Effector memory CD8-positive, alpha-beta T cell (primary cell): Measurements from ENCODE around the gene LRRC72.
"Not testable (repeated sequence)": the region's sequence is repeated elsewhere in the genome, so short reads cannot be mapped to it uniquely, and the experiment has no call there.

Experiments used
- ATAC-seq: fragments of 150-1000 bp; cut with Tn5 transposase; replicated peaks from 2 replicates; pipeline ENCODE4 v1.10.0; 2021; ENCODE audit warnings: mild to moderate bottlenecking, moderate library complexity
- DNase-seq, 3 experiments: peaks; one replicate each; pipeline ENCODE4 v3.0.0; 2021
- H3K27ac Mint-ChIP-seq, 2 donors: one replicate each; pipeline ENCODE4 v1.8.0; 2022; ENCODE audit warnings: mild to moderate bottlenecking in 2 of 2, mixed read lengths in 2 of 2, moderate library complexity in 2 of 2
- H3K27me3 Mint-ChIP-seq, 2 donors: one replicate each; pipeline ENCODE4 v1.8.0; 2022; ENCODE audit warnings: mixed read lengths in 2 of 2
- H3K36me3 Mint-ChIP-seq: one replicate; pipeline ENCODE4 v1.8.0; 2022; ENCODE audit warnings: mild to moderate bottlenecking, moderate library complexity, mixed read lengths; ENCODE audit not compliant: insufficient read depth
- H3K4me1 Mint-ChIP-seq, 2 donors: one replicate each; pipeline ENCODE4 v1.8.0; 2022; ENCODE audit warnings: low read depth in 2 of 2, mixed read lengths in 2 of 2
- H3K4me3 Mint-ChIP-seq, 2 donors: one replicate each; pipeline ENCODE4 v1.8.0; 2022; ENCODE audit warnings: mild to moderate bottlenecking in 2 of 2, mixed read lengths in 2 of 2, moderate library complexity in 2 of 2
- H3K9me3 Mint-ChIP-seq, 2 donors: one replicate each; pipeline ENCODE4 v1.8.0; 2022; ENCODE audit warnings: mixed read lengths in 2 of 2

The LRRC72 gene

DNA sequence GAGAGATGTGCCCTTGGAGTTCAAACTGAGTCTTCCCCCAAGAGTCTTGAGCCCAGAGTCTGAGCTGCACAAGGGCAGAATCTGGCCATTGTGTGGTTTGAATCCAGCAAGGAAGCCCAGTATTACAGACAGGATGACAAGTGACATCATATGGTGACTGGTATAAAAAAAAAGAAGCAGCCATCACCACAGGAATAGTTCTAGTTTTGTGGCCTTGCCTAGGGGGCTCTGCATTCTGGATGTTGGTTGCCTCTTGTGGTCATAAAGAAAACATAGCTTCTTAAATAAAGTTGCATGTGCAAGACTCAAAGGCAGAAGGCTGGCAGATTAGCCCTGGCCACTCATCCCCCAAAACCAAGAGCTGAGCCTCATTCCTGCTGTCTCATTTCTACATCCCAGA, 16.8 kb upstream of the LRRC72 start:
- no peak for DNase-seq
- no peaks in the 10 kb centered on the region for H3K9me3 Mint-ChIP-seq
- H3K4me3 Mint-ChIP-seq, result no peak overlapping the region
- no peak overlapping the region for H3K27ac Mint-ChIP-seq
- no peaks in the 10 kb centered on the region for H3K4me1 Mint-ChIP-seq
- H3K36me3 Mint-ChIP-seq, result no peaks in the 10 kb centered on the region
- H3K27me3 Mint-ChIP-seq, result peaks cover 4 to 9% of the 10 kb centered on the region in 2 donors
- ATAC-seq, result no peak

DNA sequence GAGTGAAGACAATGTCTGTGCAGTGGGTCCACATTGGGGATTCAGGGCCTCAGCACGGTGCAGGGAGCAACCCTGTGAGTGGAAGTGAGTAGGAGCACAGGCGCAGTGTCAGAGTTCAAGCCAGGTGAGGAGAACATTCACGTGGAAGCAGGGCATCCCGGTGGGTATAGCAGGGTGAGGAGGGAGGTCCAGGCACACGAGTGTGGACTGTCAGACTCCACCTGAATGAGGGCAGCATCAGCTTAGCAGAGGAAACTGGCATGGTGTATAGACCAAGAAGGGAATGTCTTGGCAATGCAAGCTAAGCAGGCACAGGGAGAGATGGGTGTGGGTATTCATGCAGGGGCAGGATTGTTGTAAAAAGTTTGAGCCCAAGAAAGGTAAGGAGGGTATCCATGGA, 15.3 kb upstream of the LRRC72 start:
- no peak overlapping the region for H3K27ac Mint-ChIP-seq
- H3K36me3 Mint-ChIP-seq, result no peaks in the 10 kb centered on the region
- DNase-seq (no peak), ATAC-seq (no peak)
- no peaks in the 10 kb centered on the region for H3K9me3 Mint-ChIP-seq
- H3K4me1 Mint-ChIP-seq, result no peaks in the 10 kb centered on the region
- H3K4me3 Mint-ChIP-seq, result no peak overlapping the region
- peaks cover 4 to 9% of the 10 kb centered on the region in 2 donors for H3K27me3 Mint-ChIP-seq

DNA sequence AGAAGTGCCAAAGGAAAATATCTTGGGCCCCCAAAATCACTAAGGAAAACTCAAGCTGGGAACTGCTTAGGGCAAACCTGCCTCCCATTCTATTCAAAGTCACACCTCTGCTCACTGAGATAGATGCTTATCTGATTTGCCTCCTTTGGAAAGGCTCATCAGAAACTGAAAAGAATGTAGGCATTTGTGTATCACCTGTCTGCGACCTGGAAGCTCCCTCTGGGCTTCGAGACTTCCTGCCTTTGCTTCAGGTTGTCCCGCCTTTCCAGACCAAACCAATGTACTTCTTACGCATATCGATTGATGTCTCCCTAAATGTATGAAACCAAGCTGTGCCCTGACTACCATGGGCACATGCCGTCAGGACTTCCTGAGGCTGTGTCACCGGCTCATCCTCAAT, 14.5 kb upstream of the LRRC72 start:
- Mint-ChIP-seq H3K27ac (no peak overlapping the region), H3K27me3 (peaks cover 4 to 9% of the 10 kb centered on the region in 2 donors), H3K4me1 (no peaks in the 10 kb centered on the region), H3K4me3 (no peak overlapping the region), H3K36me3 (no peaks in the 10 kb centered on the region), H3K9me3 (no peaks in the 10 kb centered on the region)
- DNase-seq, result no peak
- no peak for ATAC-seq

DNA sequence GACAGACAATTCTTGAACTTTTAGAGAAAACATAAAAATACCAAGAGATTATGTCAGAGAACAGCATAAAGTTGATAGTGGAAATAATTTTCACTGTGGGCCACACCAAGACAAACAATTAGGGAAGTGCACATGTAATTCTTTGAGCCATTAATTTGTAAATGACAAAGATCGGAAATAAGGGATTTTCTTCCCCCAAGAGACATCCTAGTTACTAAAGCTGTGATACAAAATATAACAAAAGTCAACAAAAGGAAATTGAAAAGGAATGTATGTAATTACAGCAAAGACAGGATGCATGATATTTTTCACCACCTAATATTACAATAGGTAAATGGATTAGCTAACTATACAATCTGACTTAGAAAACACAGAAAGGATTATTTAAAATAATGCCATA, 12.4 kb upstream of the LRRC72 start:
- no peaks in the 10 kb centered on the region for H3K9me3 Mint-ChIP-seq
- H3K27ac Mint-ChIP-seq, result no peak overlapping the region
- H3K36me3 Mint-ChIP-seq, result no peaks in the 10 kb centered on the region
- H3K27me3 Mint-ChIP-seq, result peaks cover 4 to 9% of the 10 kb centered on the region in 2 donors
- no peak for ATAC-seq
- no peak overlapping the region for H3K4me3 Mint-ChIP-seq
- no peaks in the 10 kb centered on the region for H3K4me1 Mint-ChIP-seq
- no peak for DNase-seq

DNA sequence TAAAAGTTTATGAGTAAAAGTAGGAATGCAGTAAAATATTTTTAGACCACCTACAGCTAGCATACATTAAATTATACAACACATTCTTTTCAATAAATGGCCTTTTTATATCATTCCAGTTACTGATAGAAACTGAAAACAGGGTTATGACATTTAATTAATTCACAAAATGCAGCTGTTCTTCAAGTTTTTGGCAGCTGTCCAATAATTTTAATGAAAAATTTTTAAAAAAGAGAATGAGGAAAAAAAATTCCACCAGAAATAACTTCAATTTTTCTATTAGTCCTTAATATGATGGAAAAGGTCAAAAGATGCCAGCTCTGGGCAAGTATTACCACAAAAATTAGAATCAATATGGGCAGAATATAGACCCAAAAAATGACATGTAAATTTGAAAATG, 11.9 kb upstream of the LRRC72 start:
- Mint-ChIP-seq H3K4me1 (no peaks in the 10 kb centered on the region), H3K9me3 (no peaks in the 10 kb centered on the region), H3K36me3 (no peaks in the 10 kb centered on the region), H3K27me3 (peaks cover 5 to 11% of the 10 kb centered on the region in 2 donors), H3K4me3 (no peak overlapping the region), H3K27ac (no peak overlapping the region)
- ATAC-seq (no peak), DNase-seq (no peak)

DNA sequence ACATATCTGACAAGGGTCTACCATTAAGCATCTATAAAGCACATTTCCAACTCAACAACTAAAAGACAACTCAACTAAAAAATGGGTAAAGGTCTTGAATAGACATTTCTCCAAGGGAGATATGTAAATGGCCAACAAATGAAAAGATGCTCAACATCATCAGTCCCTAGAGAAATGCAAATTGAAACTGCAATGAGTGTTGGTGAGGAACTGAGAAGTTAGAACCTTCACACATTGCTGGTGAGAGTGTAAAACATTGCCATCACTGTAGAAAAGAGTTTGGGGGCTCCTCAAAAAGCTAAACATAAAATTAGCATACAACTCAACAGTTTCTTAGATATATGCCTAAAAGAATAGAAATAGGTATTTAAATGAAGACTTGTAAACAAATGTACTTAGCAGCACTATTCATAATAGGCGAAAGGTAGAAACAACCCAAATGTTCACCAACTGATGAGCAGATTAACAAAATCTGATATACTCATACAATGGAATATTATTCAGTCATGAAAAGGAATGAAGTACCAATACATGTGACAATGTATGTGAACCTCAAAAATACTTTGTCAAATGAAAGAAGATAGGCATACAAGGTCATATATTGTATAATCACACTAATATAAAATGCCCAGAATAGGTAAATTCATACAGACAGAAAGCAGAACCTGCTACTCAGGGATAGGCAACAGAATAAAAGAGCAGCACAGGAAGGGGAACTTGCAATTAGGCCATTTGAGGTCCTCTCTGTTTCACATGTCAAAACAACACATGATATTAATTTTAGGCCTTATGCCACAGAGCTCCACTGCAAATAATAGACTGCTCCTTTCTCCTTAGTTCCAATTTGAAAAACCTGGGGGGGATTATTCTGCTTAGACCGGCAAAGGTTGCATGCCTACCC, 10.6 kb upstream of the LRRC72 start:
- Mint-ChIP-seq H3K4me3 (no peak overlapping the region), H3K4me1 (no peaks in the 10 kb centered on the region), H3K27me3 (peaks cover 9 to 14% of the 10 kb centered on the region in 2 donors), H3K9me3 (no peaks in the 10 kb centered on the region), H3K36me3 (no peaks in the 10 kb centered on the region), H3K27ac (no peak overlapping the region)
- ATAC-seq (no peak), DNase-seq (no peak)

DNA sequence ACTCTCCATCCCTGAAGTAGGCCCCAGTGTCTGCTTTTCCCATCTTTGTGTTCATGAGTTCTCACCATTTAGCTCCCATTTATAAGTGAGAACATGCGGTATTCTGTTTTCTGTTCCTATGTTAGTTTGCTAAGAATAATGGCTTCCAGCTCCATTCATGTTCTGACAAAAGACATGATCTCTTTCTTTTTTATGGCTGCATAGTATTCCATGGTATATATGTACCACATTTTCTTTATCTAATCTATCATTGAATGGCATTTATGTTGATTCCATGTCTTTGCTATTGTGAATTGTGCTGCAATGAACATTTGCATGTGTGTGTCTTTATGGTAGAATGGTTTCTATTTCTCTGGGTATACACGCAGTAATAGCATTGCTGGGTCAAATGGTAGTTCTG, 6.6 kb upstream of the LRRC72 start:
- not testable (repeated sequence) for H3K9me3 Mint-ChIP-seq, DNase-seq

DNA sequence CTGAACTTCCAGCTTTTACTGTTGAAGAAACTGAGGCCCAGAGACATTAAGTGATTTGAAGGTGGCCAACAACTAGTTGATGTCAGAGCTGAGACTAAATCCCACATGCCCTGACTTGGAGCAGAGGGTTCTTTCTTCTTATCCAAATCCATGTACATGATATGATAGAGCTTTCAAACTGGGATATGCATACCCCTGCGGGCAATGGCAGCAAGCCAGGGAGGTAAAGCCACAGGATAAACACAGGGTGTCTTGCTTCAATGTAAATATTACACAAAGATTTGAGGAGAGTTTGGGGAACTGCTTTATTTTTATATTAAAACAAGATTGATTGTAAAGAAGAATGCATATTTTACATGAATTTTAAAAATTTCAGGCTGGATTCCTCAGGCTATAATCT, 2.3 kb upstream of the LRRC72 start:
- Mint-ChIP-seq H3K27me3 (peaks cover 9 to 14% of the 10 kb centered on the region in 2 donors), H3K4me1 (no peaks in the 10 kb centered on the region), H3K27ac (no peak overlapping the region), H3K4me3 (no peak overlapping the region), H3K36me3 (no peaks in the 10 kb centered on the region), H3K9me3 (no peaks in the 10 kb centered on the region)
- DNase-seq (no peak), ATAC-seq (no peak)

More for the DNA sequence above, 6.6 kb upstream of the LRRC72 start:
- ATAC-seq, H3K4me3 Mint-ChIP-seq, H3K27ac Mint-ChIP-seq, H3K4me1 Mint-ChIP-seq, H3K36me3 Mint-ChIP-seq: not testable (repeated sequence)
- H3K27me3 Mint-ChIP-seq, result peaks cover 9 to 14% of the 10 kb centered on the region in 2 donors

DNA sequence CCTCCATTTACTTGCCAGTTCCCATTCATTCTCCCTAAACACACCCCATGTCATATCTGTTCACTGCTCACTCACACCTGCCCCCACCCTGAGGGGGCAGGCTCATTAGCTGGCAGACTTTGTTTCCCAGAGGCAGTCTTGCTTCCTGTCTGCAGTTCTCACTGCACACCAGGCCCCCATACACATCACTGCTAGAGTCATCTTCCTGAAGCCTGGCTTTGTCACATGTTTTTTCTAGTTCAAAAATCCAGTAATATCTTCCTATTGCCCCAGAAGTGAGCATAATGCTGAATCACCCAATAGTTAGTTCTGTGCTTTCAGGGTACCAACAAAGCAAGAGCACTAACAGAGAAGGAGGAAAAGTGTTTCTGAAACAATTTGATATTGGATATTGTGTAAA, 1.9 kb downstream of the LRRC72 start:
- no peak overlapping the region for H3K4me3 Mint-ChIP-seq
- DNase-seq (no peak), ATAC-seq (no peak)
- H3K27me3 Mint-ChIP-seq, result no peaks in the 10 kb centered on the region
- H3K36me3 Mint-ChIP-seq, result no peaks in the 10 kb centered on the region
- H3K4me1 Mint-ChIP-seq, result no peaks in the 10 kb centered on the region
- no peak overlapping the region for H3K27ac Mint-ChIP-seq
- H3K9me3 Mint-ChIP-seq, result no peaks in the 10 kb centered on the region

DNA sequence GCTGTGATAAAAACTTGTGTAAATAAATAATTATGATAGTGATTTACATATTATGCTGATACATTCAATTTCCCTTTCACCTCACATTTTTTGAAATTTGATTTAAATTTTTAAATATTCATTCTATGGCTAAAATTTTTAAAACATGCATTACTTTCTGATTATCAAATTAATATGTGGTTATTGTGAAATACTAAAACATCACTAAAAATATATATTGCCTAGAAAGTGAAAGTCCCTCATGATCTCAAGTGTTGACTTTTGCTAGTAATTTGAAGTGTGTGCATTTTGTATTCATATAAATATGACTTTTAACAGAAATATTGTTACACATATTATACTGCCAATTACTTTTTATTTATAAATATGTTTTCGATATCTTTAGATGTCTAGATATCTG, 3.1 kb downstream of the LRRC72 start:
- Mint-ChIP-seq H3K27me3 (no peaks in the 10 kb centered on the region), H3K4me3 (no peak overlapping the region), H3K4me1 (no peaks in the 10 kb centered on the region), H3K9me3 (no peaks in the 10 kb centered on the region), H3K27ac (no peak overlapping the region), H3K36me3 (no peaks in the 10 kb centered on the region)
- DNase-seq, result no peak
- no peak for ATAC-seq

DNA sequence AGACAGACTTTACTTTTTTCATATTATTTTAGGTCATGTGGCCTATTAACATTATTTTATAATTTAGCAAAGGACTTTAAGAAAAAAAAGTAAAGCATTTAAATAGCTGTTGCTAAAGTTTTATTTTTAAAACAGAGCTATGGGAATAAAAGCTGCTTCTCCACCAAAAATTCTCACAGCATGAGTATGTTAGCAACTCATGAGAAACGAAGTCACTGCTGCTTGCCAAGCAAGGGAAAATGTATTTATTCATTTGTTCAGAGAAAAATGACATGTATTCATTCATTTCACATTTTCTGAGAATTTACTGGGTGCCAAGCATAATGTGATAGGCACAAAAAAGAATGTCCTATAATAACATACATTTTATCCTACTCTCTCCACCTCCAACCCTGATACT, 5.1 kb downstream of the LRRC72 start:
- no peak for ATAC-seq
- DNase-seq, result no peak
- Mint-ChIP-seq H3K4me3 (no peak overlapping the region), H3K9me3 (no peaks in the 10 kb centered on the region), H3K27ac (no peak overlapping the region), H3K36me3 (no peaks in the 10 kb centered on the region), H3K27me3 (no peaks in the 10 kb centered on the region), H3K4me1 (no peaks in the 10 kb centered on the region)

DNA sequence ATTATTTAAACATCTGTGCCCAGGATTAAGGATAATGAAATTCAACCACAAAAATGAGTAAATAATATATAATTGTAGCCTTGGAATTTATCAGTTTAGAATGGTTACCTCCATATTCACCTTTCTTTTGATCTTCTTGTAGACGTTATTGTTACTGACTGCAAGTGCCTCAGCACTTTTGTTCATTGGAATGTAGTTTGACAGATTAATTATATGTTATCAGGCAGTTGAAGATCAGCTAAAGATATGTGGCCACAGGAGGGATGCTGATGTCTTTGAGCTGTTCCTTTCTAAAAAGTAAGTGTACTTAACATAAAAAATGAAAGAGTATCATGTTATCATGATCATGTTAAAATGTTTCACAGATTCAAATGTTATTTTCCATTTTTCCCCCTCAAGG, 5.6 kb downstream of the LRRC72 start:
- H3K9me3 Mint-ChIP-seq, result no peaks in the 10 kb centered on the region
- no peaks in the 10 kb centered on the region for H3K36me3 Mint-ChIP-seq
- no peak for DNase-seq
- no peaks in the 10 kb centered on the region for H3K4me1 Mint-ChIP-seq
- no peaks in the 10 kb centered on the region for H3K27me3 Mint-ChIP-seq
- no peak overlapping the region for H3K27ac Mint-ChIP-seq
- no peak overlapping the region for H3K4me3 Mint-ChIP-seq
- ATAC-seq, result no peak

DNA sequence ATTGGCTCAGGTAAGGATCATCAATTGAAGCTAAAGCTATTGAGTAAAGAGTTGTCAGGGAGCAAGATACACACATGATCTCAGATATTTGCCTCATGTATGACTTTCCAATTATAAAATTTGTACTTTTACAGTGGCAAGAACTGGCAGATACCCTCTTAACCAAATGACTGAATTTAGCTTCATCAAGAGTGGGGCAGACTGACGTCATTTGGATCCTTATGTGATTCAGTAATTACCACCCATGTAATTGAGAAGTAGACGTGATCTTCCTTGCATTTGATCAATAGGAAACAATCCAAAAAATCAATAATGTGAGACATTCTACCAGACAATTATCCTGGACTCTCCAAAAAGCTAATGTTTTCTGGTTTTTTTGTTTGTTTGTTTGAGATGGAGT, 8.9 kb downstream of the LRRC72 start:
- H3K9me3 Mint-ChIP-seq, result no peaks in the 10 kb centered on the region
- DNase-seq (no peak), ATAC-seq (no peak)
- H3K4me3 Mint-ChIP-seq, result no peak overlapping the region
- H3K36me3 Mint-ChIP-seq, result no peaks in the 10 kb centered on the region
- H3K27ac Mint-ChIP-seq, result no peak overlapping the region
- no peaks in the 10 kb centered on the region for H3K4me1 Mint-ChIP-seq
- no peaks in the 10 kb centered on the region for H3K27me3 Mint-ChIP-seq

DNA sequence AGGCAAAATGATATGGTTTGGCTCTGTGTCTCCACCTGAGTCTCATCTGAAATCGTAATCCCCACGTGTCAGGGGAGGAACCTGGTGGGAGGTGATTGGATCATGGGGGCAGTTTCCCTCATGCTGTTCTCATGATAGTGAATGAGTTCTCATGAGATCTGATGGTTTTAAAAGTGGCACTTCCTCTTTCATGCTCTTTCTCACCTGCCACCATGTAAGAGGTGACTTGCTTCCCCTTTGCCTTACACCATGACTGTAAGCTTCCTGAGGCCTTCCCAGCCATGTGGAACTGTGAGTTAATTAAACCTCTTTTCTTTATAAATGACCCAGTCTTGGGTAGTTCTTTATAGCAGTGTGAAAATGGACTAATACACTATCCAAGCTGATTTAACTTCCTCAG, 13.9 kb downstream of the LRRC72 start:
- not testable (repeated sequence) for H3K27me3 Mint-ChIP-seq, H3K36me3 Mint-ChIP-seq, H3K9me3 Mint-ChIP-seq, ATAC-seq, H3K4me1 Mint-ChIP-seq, H3K4me3 Mint-ChIP-seq, DNase-seq
- peak overlapping the region in 1 of 2 donors; percentile 73 for H3K27ac Mint-ChIP-seq
